Parietal lobe (tissue), 1 donor: ENCODE results near the gene SPIN3. TPM values are rescaled to one million over a fixed set of nuclear protein-coding genes. Genes with fewer than 3 reads are reported as not detected.

Experiments
- total RNA-seq: library from RNA; depleted of rRNA; stranded (reverse); fragments of >200 nt; gene quantifications from one replicate; pipeline ENCODE4 v1.2.3, GENCODE V29; 2014

The SPIN3 gene
- 48.2 TPM for total RNA-seq

GRCh38 chrX:56995271-56995994 is at the start of gene SPIN3:
Gene SPIN3 (minus strand): TSS chrX:56995541. CDS start chrX:56994947, 594 bp downstream.

Other genes with a start within 250 kb of the SPIN3 start
- 11.9 TPM for gene SPIN2B, start 126.0 kb upstream of the SPIN3 start, total RNA-seq
- gene SPIN2A, start 141.9 kb upstream of the SPIN3 start, total RNA-seq, result 2.5 TPM